T-helper 2 cell (primary cell): ENCODE results near the gene KCNS1.

Source experiments
- DNase-seq, 5 experiments: peaks; one replicate each; pipeline versions ENCODE4 v3.0.0 to v3.0.0-alpha.2; 2012 to 2022

Gene KCNS1

DNA sequence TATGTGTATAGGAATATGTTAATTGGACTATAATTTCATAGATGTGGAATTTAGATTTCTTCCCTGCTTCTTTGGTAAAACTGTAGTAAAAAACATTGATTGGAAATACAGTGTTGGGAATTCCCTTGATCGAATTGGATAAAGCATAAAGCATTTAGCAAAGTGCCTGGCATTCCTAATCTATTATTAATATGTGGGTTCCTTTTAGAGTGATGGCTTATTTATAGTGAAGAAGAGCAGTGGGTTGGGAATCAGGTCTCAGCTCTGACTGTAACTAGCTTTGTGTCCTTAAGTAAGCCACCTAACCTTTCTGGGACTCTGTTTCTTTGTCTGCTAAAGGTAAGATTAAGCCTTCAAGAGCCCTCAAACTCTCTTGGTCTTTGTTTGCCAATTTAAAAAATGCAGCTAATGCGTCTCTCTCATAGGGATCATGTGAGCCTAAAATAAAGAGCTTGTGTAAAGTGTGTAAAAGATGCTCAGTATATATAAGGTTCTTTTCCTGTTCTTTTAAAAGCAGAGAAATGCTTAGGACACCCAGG is 53.3 kb downstream of the KCNS1 start:
- no peak for DNase-seq

DNA sequence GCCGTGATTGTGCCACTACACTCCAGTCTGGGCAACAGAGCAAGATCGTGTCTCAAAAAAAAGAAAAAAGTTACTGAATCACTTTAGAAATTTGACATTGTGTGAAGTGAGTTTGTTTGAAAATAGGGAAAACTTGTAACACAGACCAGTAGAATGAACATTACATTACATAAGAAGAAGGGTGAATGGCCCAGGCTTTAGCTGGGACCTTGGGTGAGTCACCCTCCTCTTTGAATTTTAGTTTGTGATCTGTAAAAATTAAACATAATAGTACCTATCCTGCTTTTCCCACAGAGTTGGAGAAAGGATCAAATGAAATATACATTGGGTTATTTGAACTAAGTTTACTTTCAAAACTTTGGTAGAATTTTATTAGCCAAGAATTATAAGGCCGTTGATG is 56.3 kb downstream of the KCNS1 start:
- DNase-seq = no peak

GRCh38 chr20:45044084-45044573 is 56.8 kb downstream of the KCNS1 start:
- DNase-seq = peak in 3 of 5 experiments; percentile 13 to 79 (median 37)

GRCh38 chr20:45042978-45043377 is 57.9 kb downstream of the KCNS1 start:
- no peak for DNase-seq
